Endothelial cell of umbilical vein (primary cell): ENCODE data around the gene CHIT1. TPM values are rescaled to one million over a fixed set of nuclear protein-coding genes. Genes with fewer than 3 reads are reported as not detected.

ENCODE experiments used
- BruUV-seq: library from RNA; stranded (reverse); fragments of 400-500 nt; replicated peaks from 2 replicates; lab custom pipeline; 2021; lab: Mats Ljungman, UMichigan
- CTCF ChIA-PET: fragments of 300-600, 350-600 bp; sonication (Branson Sonifier 250); formaldehyde crosslinking; loops from one replicate; lab custom pipeline; 2021; ENCODE audit warnings: antibody characterized with exemption, inconsistent platforms; lab: Charles Lee
- POLR2A ChIA-PET: fragments of 300-600, 350-600 bp; sonication (Branson Sonifier 250); formaldehyde crosslinking; loops from one replicate; lab custom pipeline; 2021; ENCODE audit warnings: antibody characterized with exemption, inconsistent platforms; lab: Charles Lee
- DNase-seq: peaks from one replicate; pipeline ENCODE4 v3.0.0-alpha.2; 2011; ENCODE audit warnings: low read depth, low spot score
- FAIRE-seq: peaks from 2 replicates; lab custom pipeline; 2011; peaks lifted over from hg19 to GRCh38; lab: Jason Lieb, UNC
- H2AFZ ChIP-seq: 2 replicates; pipeline ENCODE4 v1.6.0; 2012; ENCODE audit warnings: low read depth, low read length, control low read depth, inconsistent platforms
- H3K27ac ChIP-seq: 2 replicates; pipeline ENCODE4 v1.5.1; 2011; ENCODE audit warnings: low read depth, mild to moderate bottlenecking, control low read depth, low read length, moderate library complexity; ENCODE audit not compliant: insufficient read depth
- H3K27me3 ChIP-seq, 2 experiments: 2 replicates each; pipeline versions ENCODE4 v1.6.0 to v1.6.1; 2011; ENCODE audit warnings: low read length in 2 of 2, mixed read lengths in 1 of 2; ENCODE audit not compliant: control insufficient read depth in 2 of 2, insufficient read depth in 2 of 2
- H3K36me3 ChIP-seq, 2 experiments: 2 replicates in 1 of 2; 3 replicates in 1 of 2; pipeline ENCODE4 v1.5.1; 2011; ENCODE audit warnings: low read length in 2 of 2, mild to moderate bottlenecking in 1 of 2, moderate library complexity in 1 of 2; ENCODE audit not compliant: control insufficient read depth in 2 of 2, insufficient read depth in 2 of 2; ENCODE audit errors: extremely low read depth in 1 of 2
- H3K4me1 ChIP-seq: 3 replicates; pipeline ENCODE4 v1.5.1; 2011; ENCODE audit warnings: mild to moderate bottlenecking, low read length; ENCODE audit not compliant: control insufficient read depth, insufficient read depth; ENCODE audit errors: extremely low read depth
- H3K4me2 ChIP-seq: 2 replicates; pipeline ENCODE4 v1.6.1; 2011; ENCODE audit warnings: low read length, control low read depth, mixed read lengths; ENCODE audit not compliant: insufficient read depth
- H3K4me3 ChIP-seq, 3 experiments: fragments of 200-600 bp in 1 of 3; sonication (generic), shearing (Covaris generic) in 1 of 3; replicated peaks in 1 of 3; 2 replicates each; pipeline ENCODE4 v1.5.1; 2011 to 2016; ENCODE audit warnings: control low read depth in 3 of 3, low read length in 3 of 3, mild to moderate bottlenecking in 2 of 3, inconsistent platforms in 1 of 3, low read depth in 1 of 3, moderate library complexity in 1 of 3; ENCODE audit not compliant: insufficient read depth in 1 of 3
- H3K79me2 ChIP-seq: 2 replicates; pipeline ENCODE4 v1.6.0; 2012; ENCODE audit warnings: low read length, inconsistent platforms; ENCODE audit not compliant: control insufficient read depth, insufficient read depth
- H3K9ac ChIP-seq: replicated peaks from 2 replicates; pipeline ENCODE3; 2011; ENCODE audit warnings: low read length, control low read depth; ENCODE audit not compliant: insufficient read depth; ENCODE audit errors: extremely low read depth
- H3K9me1 ChIP-seq: replicated peaks from 3 replicates; pipeline ENCODE4 v1.6.0; 2011; ENCODE audit warnings: mild to moderate bottlenecking, low read length; ENCODE audit not compliant: control insufficient read depth, insufficient read depth; ENCODE audit errors: extremely low read depth
- H3K9me3 ChIP-seq: replicated peaks from 2 replicates; pipeline ENCODE4 v1.5.1; 2012; ENCODE audit warnings: low read length, inconsistent platforms; ENCODE audit not compliant: control insufficient read depth, insufficient read depth
- H4K20me1 ChIP-seq: replicated peaks from 2 replicates; pipeline ENCODE3; 2011; ENCODE audit warnings: mild to moderate bottlenecking, low read length; ENCODE audit not compliant: control insufficient read depth, insufficient read depth; ENCODE audit errors: extremely low read depth
- EZH2 ChIP-seq: IDR thresholded peaks from 2 replicates; pipeline ENCODE4 v1.6.1; 2012; ENCODE audit warnings: borderline replicate concordance, low read depth, mild to moderate bottlenecking, moderate library complexity, low read length, inconsistent platforms; ENCODE audit not compliant: severe bottlenecking
- FOS ChIP-seq: IDR thresholded peaks from 2 replicates; pipeline ENCODE4 v1.6.1; 2011; ENCODE audit warnings: mild to moderate bottlenecking, low read length, moderate library complexity, borderline replicate concordance; ENCODE audit not compliant: insufficient read depth
- GATA2 ChIP-seq: IDR thresholded peaks from 2 replicates; pipeline ENCODE4 v1.7.0; 2011; ENCODE audit warnings: low read depth, mild to moderate bottlenecking, moderate library complexity, mixed read lengths, low read length; ENCODE audit not compliant: insufficient read length, insufficient read depth
- JUN ChIP-seq: IDR thresholded peaks from 2 replicates; pipeline ENCODE4 v1.6.1; 2011; ENCODE audit warnings: borderline replicate concordance, low read depth; ENCODE audit not compliant: insufficient read length, insufficient read depth
- MYC ChIP-seq: IDR thresholded peaks from one replicate; pipeline ENCODE4 v1.6.1; 2011; ENCODE audit warnings: mild to moderate bottlenecking, low read depth, low read length
- POLR2A ChIP-seq: IDR thresholded peaks from 2 replicates; pipeline ENCODE4 v1.6.1; 2012; ENCODE audit warnings: low read depth, mild to moderate bottlenecking, control low read depth, low read length
- dilution Hi-C: fragments of 300-500 bp; cut with MboI; formaldehyde crosslinking; loops from one replicate; pipeline ENCODE4 v1.15.0; 2019; ENCODE audit warnings: low sequenced_read_pairs; ENCODE audit not compliant: extremely low pct_ligation_motif_present
- intact Hi-C: fragments of 100-400 bp; cut with micrococcal nuclease; formaldehyde crosslinking; loops from one replicate; pipeline ENCODE4 v1.10.0; 2022
- polyA plus RNA-seq, 4 experiments: library from polyadenylated mRNA; depleted of rRNA in 3 of 4; stranded (reverse) in 3 of 4; unstranded in 1 of 4; fragments of >200 nt; gene quantifications; 2 replicates each; pipeline versions ENCODE4 v1.2.1 to v1.2.3, GENCODE V29; 2011 to 2012; ENCODE audit warnings: missing spikeins in 1 of 4
- total RNA-seq: library from RNA; stranded (reverse); gene quantifications from 2 replicates; pipeline ENCODE4 v1.2.3, GENCODE V29; 2021

CHIT1 gene
- total and polyA plus RNA-seq, 2 donors (not counting 3 experiments of a cell fraction or from before 2014, with no cell fraction given): not detected

- Histone ChIP-seq H3K4me3 (no peak overlapping the region), H3K4me2 (no peak overlapping the region), H3K9me1 (no peaks in the 10 kb centered on the region), H3K27me3 (peaks cover 7 to 8% of the 10 kb centered on the region in 2 experiments), H3K9ac (no peak overlapping the region), H3K9me3 (no peaks in the 10 kb centered on the region), H3K79me2 (no peaks in the 10 kb centered on the region), H2AFZ (no peak overlapping the region), H4K20me1 (no peaks in the 10 kb centered on the region), H3K27ac (no peak overlapping the region), H3K4me1 (no peaks in the 10 kb centered on the region), H3K36me3 (no peaks in the 10 kb centered on the region)
- intact Hi-C loops: no loop called here
- dilution Hi-C loops: no loop called here
- no peak for DNase-seq
- no TSS peak for BruUV-seq
- FAIRE-seq: no peak
- CTCF ChIA-PET: interaction anchor here (0.8 to 2.8 kb wide), 3 partner anchors 11 to 28 kb away, joined by 3 to 18 read pairs (median 3); no protein-coding TSS in a partner anchor
- POLR2A ChIA-PET: no interaction called here
- no peak for TF ChIP-seq EZH2
- TF ChIP-seq JUN: no peak
- TF ChIP-seq FOS: no peak
- no peak for TF ChIP-seq POLR2A
- TF ChIP-seq MYC: no peak
- TF ChIP-seq GATA2: no peak
Observed at GRCh38 chr1:203199002-203199401, 30.5 kb downstream of the CHIT1 start.

- H2AFZ ChIP-seq: no peak overlapping the region
- FAIRE-seq: no peak
- CTCF ChIA-PET: interaction anchor here (1.1 kb wide), 1 partner anchor 15 kb away, joined by 3 read pairs; no protein-coding TSS in a partner anchor
- no peaks in the 10 kb centered on the region for H4K20me1 ChIP-seq
- H3K79me2 ChIP-seq: no peaks in the 10 kb centered on the region
- H3K4me2 ChIP-seq: no peak overlapping the region
- no peak overlapping the region for H3K9ac ChIP-seq
- no peak for DNase-seq
- dilution Hi-C loops (no loop called here), intact Hi-C loops (no loop called here)
- no peaks in the 10 kb centered on the region for H3K9me1 ChIP-seq
- H3K9me3 ChIP-seq: no peaks in the 10 kb centered on the region
- no TSS peak for BruUV-seq
- TF ChIP-seq GATA2 (no peak), EZH2 (no peak)
- POLR2A ChIA-PET: no interaction called here
- H3K4me1 ChIP-seq: no peaks in the 10 kb centered on the region
- H3K27me3 ChIP-seq: peaks cover 7 to 8% of the 10 kb centered on the region in 2 experiments
- H3K36me3 ChIP-seq: no peaks in the 10 kb centered on the region
- no peak overlapping the region for H3K27ac ChIP-seq
- no peak overlapping the region for H3K4me3 ChIP-seq
Observed at GRCh38 chr1:203197625-203198024, 31.8 kb downstream of the CHIT1 start.
